Osteocyte (in vitro differentiated cells): ENCODE measurements around the gene ZNF425. TPM values are rescaled to one million over a fixed set of nuclear protein-coding genes. Genes with fewer than 3 reads are reported as not detected.

Experiments used
- DNase-seq: peaks from one replicate; pipeline ENCODE4 v3.0.0; 2021; ENCODE audit warnings: mixed read lengths; ENCODE audit not compliant: unreplicated experiment; ENCODE audit errors: extremely low spot score
- H3K27ac Mint-ChIP-seq: one replicate; pipeline ENCODE4 v1.8.0; 2021; ENCODE audit warnings: mild to moderate bottlenecking, mixed read lengths; ENCODE audit not compliant: unreplicated experiment
- H3K27me3 Mint-ChIP-seq: one replicate; pipeline ENCODE4 v1.8.0; 2021; ENCODE audit warnings: mixed read lengths; ENCODE audit not compliant: unreplicated experiment
- H3K36me3 Mint-ChIP-seq: one replicate; pipeline ENCODE4 v1.8.0; 2021; ENCODE audit warnings: mixed read lengths; ENCODE audit not compliant: unreplicated experiment
- H3K4me1 Mint-ChIP-seq: one replicate; pipeline ENCODE4 v1.8.0; 2021; ENCODE audit warnings: mixed read lengths; ENCODE audit not compliant: unreplicated experiment
- H3K4me3 Mint-ChIP-seq: one replicate; pipeline ENCODE4 v1.8.0; 2021; ENCODE audit warnings: mild to moderate bottlenecking, moderate library complexity, mixed read lengths; ENCODE audit not compliant: unreplicated experiment
- H3K9me3 Mint-ChIP-seq: one replicate; pipeline ENCODE4 v1.8.0; 2021; ENCODE audit warnings: mixed read lengths; ENCODE audit not compliant: unreplicated experiment
- total RNA-seq: library from RNA; stranded (reverse); gene quantifications from 2 replicates; pipeline ENCODE4 v1.2.1, GENCODE V29; 2021
- TF ChIP-seq, protein P1 (sequence below): fragments of 200-600 bp; sonication (generic); IDR thresholded peaks from 2 replicates; pipeline ENCODE4 v1.5.0; 2021; ENCODE audit warnings: antibody characterized with exemption, mild to moderate bottlenecking, moderate library complexity

The ZNF425 gene
- total RNA-seq, 1 donor from 2014 or later: 6.2 TPM

DNA sequence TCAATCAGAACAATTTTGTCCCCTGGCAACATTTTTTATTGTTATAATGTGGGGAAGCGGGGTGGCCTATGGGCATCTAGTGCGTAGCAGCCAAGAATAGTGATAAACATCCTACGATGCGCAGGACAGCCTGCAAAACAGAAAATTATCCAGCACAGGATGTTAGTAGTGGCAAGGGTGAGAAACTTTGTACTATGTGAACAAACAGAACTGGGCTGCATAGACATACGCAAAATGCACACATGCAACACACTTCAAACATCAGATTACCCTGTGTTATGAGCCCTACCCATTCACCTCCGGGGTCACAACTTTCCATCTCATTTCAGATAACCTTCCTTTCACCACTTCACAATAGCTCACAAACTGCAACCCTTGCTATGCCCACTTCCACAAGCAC is 38.7 kb downstream of the ZNF425 start:
- Mint-ChIP-seq H3K9me3 (peaks cover 6% of the 10 kb centered on the region), H3K36me3 (peaks cover 11% of the 10 kb centered on the region), H3K27me3 (no peaks in the 10 kb centered on the region), H3K27ac (no peak overlapping the region), H3K4me1 (peaks cover 18% of the 10 kb centered on the region), H3K4me3 (no peak overlapping the region)
- TF ChIP-seq, protein P1, sequence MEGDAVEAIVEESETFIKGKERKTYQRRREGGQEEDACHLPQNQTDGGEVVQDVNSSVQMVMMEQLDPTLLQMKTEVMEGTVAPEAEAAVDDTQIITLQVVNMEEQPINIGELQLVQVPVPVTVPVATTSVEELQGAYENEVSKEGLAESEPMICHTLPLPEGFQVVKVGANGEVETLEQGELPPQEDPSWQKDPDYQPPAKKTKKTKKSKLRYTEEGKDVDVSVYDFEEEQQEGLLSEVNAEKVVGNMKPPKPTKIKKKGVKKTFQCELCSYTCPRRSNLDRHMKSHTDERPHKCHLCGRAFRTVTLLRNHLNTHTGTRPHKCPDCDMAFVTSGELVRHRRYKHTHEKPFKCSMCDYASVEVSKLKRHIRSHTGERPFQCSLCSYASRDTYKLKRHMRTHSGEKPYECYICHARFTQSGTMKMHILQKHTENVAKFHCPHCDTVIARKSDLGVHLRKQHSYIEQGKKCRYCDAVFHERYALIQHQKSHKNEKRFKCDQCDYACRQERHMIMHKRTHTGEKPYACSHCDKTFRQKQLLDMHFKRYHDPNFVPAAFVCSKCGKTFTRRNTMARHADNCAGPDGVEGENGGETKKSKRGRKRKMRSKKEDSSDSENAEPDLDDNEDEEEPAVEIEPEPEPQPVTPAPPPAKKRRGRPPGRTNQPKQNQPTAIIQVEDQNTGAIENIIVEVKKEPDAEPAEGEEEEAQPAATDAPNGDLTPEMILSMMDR: no peak
- DNase-seq: no peak

DNA sequence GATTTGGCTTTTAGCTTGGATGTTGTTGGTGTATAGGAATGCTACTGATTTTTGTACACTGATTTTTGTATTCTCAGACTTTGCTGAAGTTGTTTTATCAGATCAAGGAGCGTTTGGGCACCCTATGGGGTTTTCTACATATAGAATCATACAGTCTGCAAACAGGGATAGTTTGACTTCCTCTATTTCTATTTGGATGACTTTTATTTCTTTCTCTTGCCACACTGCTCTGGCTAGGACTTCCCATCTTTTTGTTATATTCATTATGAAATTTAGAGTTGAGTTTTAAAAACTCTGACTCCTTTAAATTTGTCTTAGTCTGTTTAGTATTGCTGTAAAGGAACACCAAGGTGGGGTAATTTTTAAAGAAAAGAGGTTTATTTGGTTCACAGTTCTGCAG is 40.3 kb downstream of the ZNF425 start:
- H3K36me3 Mint-ChIP-seq: peaks cover 15% of the 10 kb centered on the region
- no peak overlapping the region for H3K27ac Mint-ChIP-seq
- H3K27me3 Mint-ChIP-seq: no peaks in the 10 kb centered on the region

DNA sequence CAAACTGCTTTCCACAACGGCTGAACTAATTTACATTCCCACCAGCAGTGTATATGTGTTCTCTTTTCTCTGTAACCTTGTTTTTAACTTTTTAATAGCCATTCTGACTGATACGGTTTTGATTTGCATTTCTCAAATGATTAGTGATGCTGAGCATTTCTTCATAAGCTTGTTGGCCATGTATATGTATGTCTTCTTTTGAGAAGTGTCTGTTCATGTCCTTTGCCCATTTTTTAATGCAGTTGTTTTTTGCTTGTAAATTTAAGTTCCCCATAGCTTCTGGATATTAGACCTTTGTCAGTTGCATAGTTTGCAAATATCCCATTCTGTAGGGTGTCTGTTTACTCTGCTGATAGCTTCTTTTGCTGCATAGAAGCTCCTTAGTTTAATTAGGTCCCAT is 41.7 kb downstream of the ZNF425 start:
- no peak for DNase-seq
- peaks cover 22% of the 10 kb centered on the region for H3K36me3 Mint-ChIP-seq
- TF ChIP-seq, protein P1: no peak
- H3K4me3 Mint-ChIP-seq: no peak overlapping the region
- no peak overlapping the region for H3K27ac Mint-ChIP-seq
- H3K4me1 Mint-ChIP-seq: peaks cover 3% of the 10 kb centered on the region
- peaks cover 6% of the 10 kb centered on the region for H3K9me3 Mint-ChIP-seq
- no peaks in the 10 kb centered on the region for H3K27me3 Mint-ChIP-seq

More for the DNA sequence above, 40.3 kb downstream of the ZNF425 start:
- TF ChIP-seq, protein P1: no peak
- H3K4me1 Mint-ChIP-seq: peaks cover 13% of the 10 kb centered on the region
- H3K4me3 Mint-ChIP-seq: no peak overlapping the region
- peaks cover 6% of the 10 kb centered on the region for H3K9me3 Mint-ChIP-seq
- no peak for DNase-seq

DNA sequence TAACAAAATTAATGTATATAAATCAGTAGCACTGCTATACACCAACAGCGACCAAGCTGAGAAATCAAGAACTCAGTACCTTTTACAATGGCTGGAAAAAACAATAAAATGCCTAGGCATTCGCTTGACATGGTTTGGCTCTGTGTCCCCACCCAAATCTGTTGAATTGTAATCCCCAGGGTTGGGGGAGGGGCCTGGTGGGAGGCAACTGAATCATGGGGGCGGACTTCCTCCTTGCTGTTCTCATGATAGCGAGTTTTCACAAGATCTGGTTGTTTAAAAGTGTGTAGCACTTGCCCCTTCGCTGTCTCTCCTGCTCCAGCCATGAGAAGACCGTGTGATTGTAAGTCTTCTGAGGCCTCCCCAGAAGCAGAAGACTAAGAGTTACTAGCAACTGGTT is 44.2 kb downstream of the ZNF425 start:
- Mint-ChIP-seq H3K4me1 (no peaks in the 10 kb centered on the region), H3K9me3 (peaks cover 6% of the 10 kb centered on the region), H3K4me3 (no peak overlapping the region), H3K36me3 (peaks cover 29% of the 10 kb centered on the region), H3K27ac (no peak overlapping the region), H3K27me3 (no peaks in the 10 kb centered on the region)
- no peak for DNase-seq
- TF ChIP-seq, protein P1: no peak

DNA sequence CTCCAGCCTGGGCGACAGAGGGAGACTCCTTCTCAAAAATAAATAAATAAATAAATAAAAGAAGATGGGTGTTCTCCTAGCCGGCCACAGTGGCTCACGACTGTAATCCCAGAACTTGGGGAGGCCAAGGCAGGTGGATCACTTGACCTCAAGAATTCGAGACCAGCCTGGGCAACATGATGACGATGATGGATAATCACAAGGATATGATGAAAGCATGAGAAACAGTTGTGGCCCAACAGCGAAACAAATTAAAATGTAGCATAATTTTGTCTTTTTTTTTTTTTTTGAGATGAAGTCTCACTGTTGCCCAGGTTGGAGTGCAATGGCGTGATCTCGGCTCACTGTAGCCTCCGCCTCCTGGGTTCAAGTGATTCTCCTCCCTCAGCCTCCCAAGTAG is 48.5 kb downstream of the ZNF425 start:
- no peak for DNase-seq
- Mint-ChIP-seq H3K9me3 (no peaks in the 10 kb centered on the region), H3K27me3 (no peaks in the 10 kb centered on the region), H3K36me3 (peaks cover 32% of the 10 kb centered on the region), H3K4me1 (no peaks in the 10 kb centered on the region), H3K4me3 (no peak overlapping the region), H3K27ac (no peak overlapping the region)
- TF ChIP-seq, protein P1: no peak
